ENCODE measurements around the gene MGAT3.

MGAT3 gene

DNA sequence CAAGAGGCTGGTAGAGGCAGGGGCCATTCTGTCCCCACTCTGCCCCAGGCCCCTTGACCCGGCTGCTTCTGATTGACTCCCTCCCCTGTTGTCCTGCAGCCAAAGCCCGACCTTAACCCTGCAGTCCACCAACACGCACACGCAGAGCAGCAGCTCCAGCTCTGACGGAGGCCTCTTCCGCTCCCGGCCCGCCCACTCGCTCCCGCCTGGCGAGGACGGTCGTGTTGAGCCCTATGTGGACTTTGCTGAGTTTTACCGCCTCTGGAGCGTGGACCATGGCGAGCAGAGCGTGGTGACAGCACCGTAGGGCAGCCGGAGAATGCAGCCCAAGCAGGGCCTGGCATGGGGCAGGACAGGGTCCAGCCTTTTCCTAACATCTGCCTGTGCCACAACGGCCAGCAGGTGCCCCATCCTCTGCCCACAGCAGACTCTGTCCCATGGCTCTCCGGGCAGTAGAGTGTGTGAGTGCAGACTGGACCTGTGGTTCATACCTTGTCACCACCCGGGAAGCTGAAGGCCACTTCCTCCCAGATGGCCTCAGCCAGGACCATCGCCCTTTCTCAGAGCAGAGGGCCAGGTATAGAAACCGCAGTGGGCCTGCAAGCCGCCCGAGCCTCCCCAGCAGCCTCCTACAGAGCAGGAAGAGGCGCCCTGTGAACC, 26.8 kb upstream of the MGAT3 start:
- DNase-seq: no peak

DNA sequence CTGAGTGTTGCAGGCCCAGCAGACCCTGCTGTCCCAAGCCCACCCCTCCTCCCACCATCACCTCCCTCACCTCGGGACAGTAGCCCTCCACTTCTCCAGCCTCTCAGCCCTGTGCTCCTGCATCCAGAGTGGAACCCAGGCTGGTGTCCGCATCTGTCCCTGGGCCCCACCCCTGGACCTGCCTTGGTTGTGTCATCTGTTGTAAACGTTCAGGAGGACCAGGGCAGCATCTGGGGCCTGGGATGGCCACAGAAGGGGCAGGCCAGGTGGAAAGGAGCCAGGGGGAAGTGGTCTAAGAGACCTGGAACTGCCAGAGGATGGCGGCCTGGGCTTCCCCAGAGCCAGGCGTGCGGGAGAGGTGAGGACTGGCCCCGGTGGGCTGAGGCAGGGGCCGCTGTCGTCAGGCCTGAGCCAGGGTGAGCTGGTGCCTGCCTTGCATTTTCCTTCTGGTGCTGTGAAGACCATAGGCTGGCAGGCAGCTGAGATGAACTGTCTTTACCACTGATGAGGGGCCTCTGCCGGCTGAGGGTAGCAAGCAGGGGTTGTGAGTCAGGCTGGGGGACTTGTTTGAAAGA, 26.1 kb upstream of the MGAT3 start:
- DNase-seq: no peak

DNA sequence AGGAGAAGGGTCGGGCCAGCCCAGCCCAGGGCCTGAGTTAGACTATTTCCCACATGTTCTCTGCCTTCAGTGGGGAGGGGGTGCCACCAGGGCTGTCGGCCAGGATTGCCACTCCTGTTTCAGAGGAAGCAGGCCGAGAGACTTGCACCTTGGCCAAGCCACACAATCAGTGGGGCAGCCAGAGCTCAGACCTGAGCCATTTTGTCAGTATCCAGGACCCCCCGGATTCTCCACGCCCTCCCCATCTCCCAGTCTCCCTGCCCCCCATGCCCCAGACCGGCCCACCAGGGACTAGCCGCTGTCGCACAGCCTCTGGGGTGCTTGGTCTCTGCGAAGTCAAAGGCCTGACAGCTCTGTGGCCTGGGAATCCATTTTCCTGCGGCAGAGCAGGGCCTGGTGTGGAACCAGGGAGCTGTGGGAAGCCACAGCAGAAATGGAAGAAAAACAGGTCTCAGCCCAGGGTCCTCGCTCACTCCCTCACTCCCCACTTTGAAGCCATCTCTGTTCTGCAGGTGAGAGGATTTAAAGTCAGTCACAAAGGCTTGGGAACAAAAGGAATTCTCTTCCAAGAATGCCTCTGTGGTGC, 25.5 kb upstream of the MGAT3 start:
- no peak for DNase-seq

DNA sequence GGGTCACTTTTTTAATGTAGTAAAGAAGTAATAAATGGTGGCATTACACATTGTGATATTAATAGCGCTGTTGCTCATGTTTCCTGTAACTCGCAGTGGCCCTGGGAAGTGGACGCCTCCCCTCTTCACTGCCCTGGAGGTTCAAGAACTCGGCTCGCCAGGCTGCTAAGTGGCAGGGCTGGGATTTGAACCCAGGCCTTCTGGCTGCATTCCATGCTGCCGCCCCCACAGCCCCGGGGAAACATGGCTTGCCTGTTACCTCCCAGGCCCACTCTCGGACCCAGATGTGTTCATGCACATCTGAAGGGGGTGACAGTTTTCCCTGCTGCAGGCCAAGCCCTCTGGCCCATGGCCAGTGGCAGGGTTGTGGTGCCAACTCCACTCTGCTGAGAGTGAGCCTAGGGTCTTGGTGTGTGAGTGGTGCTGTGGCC, 25.0 kb upstream of the MGAT3 start:
- no peak for DNase-seq

DNA sequence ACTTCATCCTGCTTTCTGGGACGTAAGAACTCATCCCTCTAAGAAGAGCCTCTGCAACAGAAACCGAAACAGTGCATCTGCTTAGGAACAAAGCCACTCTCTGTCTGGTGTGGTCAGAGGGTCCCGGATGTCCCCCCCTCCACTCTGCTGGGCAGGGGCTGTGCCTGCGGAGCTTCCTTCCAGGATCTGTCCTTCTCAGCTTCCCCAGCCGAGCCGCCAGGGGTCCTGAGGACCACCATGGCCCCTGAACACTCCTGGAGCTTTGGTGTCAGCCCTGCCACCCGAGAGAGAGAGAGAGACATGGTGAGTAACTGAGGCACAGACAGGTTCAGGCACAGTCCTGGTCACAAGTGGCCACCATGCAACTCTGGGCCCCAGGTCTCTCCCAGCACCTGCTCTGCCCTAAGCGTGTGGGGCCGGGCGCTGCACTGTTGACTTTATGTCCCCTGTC, 24.4 kb upstream of the MGAT3 start:
- DNase-seq: no peak

DNA sequence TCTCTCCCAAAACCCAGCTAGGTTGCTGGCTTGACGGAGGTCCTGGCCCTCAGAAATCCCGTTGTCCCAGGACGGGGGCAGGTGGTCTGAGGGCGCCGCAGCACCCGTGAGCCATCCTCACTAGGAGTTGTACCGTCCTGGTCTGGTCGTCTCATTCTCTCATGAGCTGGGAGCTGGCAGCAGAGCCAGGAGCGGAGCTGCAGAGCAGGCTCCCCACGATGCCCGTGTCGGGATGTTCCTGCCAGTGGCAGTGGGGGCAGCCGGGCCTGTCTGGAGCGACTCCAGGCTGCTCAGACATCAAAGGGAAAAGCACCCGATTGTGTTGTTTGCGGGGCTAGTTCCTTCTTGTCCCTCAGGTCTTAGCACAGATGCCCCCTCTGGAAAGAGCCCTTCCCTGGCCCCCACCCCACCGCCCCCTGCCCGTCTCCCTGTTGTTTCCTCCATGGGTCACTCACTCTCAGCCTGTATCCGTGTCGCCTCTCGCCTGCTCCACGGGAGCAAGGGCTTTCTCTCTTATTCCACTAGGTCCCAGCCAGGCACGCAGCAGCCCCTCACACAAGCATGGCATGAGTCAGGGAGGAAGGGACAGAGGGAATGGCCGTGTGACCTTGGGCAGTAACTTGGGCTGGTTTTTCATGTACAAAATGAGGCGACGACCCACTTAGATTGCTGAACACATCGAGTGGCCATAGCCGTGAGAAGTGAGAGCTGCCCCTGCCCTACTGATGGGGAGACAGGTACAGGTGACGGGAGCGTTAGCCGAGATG, 23.2 kb upstream of the MGAT3 start:
- no peak for DNase-seq

DNA sequence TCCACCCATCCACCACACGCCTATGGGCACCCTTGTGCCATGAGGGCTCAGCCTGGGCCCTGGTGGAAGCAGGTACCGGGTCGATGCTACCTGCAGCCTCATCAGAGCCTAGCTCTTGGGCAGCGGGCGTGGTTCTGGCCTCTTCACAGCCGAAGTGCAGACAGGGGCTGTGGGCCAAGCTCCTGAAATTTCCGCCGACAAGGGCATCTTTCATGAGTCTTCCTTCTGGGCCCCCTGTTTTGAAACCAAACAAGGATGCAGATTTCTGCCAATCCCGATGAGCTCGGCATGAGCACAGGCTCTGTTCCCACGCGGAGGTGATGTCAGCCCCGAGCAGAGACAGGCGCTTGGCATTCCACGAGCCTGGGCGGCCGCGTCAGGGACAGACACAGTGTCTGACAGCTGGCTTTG, 22.6 kb upstream of the MGAT3 start:
- no peak for DNase-seq

DNA sequence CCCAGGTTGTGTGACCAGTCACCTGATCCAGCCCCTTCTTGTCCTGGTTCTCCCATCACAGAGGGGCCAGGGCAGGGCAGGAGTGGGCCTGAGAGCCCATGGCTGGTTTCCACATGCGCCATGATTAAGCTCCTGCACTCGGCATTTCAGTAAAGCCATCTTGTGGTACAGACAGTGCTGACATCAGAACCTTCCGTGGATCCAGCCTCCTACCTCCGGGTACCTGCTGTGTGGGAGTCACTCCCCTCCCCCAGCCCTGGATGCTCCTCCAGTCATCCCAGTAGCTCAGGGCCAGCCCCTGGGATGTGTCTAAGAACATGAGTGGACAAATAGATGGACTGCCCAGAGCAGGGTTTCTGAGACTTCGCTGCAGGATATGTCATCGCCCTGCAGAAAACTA, 22.1 kb upstream of the MGAT3 start:
- DNase-seq: no peak

DNA sequence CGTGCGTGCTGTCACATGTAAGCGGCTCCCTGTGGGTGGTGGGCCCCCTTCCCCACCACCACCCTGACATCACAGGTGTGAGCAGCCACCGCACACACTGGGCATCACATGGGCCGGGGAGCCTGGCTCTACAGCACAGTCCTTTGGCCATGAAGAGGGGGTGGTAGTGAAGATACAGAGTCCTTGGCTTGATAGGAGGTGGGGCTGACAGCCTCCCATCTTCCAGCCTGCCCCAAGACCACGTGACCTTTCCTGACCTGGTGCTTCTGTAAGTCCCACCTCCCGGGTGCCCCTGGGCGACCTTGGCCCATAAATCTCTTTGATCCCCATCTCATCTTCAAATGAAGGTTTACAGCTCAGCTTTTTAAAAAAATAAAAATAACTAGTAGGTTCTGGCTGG, 21.2 kb upstream of the MGAT3 start:
- DNase-seq: no peak

DNA sequence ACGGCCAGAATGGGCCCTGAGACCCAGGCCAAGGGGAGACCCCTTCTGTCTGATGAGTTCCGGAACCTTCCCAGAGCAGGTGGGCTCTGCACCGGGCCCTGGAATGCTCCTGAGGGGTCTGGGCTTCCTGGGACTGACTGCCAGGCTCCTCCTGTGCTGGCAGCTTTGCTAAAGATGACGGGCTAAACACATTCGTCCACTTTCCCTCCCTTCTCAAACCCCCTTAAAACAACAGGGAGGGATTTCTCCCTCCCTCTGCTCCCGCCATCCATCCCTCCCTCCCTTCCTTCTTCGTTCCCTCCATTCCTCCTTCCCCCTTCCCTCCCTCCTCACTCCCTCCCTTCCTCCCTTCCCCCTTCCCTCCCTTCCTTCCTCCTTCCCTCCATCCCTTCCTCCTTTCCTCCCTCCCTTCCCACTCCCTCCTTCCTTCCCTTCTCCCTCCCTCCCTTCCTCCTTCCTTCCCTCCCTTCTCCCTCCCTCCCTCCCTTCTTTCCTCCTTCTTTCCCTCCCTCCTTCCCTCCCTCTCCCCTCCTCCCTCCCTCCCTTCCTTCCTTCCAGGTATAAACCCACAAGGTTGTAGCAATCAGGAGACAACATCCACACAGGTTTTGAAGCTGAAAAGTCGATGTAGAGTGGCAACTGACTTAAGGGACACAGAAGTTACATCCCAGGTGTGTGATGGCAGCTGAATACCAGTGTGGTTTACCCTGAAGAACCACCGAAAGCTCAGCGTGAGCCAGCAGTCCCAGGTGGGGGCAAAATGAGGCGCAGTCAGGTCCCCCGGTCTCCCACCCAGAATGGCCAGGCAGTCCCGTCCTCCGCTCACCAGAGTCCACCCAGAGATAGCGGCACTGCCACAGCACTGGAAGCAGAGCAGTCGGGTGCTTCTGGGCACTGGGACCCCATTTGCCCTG, 18.8 kb upstream of the MGAT3 start:
- DNase-seq: no peak

DNA sequence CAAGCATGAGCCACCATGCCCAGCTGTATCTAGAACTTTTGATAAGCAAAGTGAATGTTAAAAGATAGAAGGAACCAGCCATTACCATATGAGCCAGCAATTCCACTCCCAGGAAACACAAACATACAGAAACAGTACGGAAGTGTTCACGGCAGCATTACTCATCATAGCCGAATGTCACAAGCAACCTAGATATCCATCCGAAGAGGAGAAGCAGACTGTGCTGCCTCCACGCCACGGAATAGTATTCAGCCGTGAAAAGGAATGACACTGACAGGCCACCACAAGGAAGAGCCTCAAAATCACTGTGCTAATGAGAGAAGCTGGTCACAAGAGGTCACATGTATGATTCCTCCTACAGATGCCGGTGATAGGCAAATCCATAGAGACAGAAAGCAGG, 17.6 kb upstream of the MGAT3 start:
- no peak for DNase-seq

DNA sequence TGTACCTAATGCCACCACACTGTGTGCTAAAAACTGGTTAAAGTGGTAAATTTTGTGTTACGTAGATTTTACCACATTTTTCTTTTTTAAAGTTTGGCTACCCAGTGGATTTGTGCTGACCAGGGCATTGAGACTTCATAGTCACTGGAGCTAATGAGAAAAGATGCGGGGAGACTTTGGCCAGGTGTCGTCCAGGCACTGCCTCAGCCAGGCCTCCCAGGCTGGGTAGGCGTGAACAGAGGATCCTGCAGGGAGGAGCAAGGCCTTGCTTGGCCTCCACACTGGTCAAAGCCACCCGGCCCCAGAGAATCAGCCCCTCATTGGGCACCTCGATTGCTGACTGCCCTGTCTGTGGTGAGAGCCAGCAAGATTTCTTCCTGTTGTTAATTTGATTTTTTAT, 13.4 kb upstream of the MGAT3 start:
- DNase-seq: no peak

DNA sequence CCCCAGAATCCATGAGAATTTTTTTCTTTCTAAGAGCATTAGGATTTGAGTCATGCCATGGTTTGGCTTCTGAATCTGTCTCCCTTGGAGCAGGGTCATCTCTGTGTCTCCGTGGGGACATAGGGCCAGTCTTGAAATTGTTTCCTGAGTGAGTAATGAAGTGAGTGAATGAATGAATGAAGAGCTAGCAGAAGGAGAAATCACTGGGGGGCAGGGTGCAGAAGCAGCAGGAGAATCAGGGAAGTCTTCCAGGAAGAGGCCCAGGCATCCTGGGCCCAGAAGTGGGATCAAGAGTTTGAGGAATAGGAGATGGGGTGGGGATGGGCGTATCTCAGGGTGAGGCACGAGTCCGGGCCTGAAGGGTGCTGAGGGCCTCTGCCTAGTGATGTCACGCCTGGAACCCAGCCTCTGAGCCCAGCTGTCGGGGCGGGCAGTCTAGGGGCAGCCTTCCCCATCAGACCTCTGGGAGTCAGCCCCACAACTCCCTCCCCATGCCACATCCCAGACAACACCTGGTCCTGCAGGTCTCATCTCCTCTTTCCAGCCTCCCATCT, 12.5 kb upstream of the MGAT3 start:
- DNase-seq: no peak

DNA sequence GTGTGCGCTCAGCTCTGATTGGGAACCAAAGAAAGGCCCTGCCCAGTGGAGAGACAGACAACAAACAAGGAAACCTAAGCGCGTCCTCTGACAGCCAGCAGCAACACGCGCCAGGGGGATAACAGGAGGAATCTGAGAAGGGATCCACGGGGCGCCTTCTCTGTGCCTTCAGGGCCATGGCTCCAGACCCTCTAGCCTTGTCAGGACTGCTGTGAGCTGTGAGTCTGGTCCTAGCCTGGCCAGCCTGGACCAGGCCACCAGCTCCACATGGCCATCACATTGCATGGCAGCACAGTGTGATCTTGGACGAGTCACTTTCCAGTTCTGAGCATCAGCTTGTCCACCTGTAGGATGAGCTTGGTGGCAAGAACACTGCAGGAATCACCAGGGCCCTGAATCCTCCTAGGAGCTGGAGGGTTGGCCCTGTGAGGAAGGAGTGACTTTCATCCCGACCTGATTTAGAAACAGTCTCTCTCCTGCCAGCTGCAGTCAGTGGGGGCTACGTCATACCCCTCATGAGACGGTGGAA, 11.8 kb upstream of the MGAT3 start:
- DNase-seq: no peak

DNA sequence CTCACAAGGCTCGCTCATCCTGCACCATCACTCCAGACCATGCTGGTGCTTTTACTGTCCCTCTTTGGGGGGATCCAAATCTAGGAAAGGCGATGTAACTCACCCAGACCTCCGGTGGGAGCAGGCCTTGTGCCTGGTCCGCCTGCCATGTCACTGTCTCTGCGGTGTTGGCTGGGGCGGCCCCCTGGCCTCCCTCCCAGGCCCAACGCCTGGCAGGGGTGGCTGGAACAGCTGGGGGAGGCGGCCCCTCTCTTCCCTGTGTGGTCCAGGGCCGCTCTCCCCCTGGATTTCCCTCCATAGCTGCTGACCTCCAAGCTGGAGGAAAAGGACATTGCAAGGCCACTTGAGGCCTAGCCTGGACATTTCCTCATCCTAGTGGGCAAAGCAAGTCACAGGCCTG, 11.1 kb upstream of the MGAT3 start:
- no peak for DNase-seq

DNA sequence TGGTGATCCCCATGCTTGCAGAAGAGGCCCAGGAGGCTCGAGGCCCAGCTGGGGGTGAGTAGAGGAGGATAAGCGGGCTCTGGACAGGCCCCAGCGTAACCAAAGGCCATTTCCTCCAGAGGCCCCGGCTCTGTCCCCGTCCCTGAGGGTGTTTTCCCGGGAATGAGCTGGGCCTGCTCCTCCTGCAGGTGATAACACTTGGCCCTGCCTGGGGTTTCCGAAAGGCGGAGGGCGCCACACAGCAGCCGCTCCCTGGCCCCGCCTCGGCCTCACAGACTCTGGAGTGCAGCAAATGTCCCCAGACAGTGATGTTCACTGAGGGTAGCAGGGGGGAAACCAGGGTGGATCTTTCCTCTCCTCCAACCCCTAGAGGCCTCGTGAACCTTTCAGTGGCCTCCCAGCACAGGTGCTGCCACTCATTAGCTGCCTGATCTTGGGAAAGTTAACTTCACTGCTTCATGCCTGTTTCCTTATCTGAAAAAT, 10.5 kb upstream of the MGAT3 start:
- peak; percentile 32 to 60 for DNase-seq

DNA sequence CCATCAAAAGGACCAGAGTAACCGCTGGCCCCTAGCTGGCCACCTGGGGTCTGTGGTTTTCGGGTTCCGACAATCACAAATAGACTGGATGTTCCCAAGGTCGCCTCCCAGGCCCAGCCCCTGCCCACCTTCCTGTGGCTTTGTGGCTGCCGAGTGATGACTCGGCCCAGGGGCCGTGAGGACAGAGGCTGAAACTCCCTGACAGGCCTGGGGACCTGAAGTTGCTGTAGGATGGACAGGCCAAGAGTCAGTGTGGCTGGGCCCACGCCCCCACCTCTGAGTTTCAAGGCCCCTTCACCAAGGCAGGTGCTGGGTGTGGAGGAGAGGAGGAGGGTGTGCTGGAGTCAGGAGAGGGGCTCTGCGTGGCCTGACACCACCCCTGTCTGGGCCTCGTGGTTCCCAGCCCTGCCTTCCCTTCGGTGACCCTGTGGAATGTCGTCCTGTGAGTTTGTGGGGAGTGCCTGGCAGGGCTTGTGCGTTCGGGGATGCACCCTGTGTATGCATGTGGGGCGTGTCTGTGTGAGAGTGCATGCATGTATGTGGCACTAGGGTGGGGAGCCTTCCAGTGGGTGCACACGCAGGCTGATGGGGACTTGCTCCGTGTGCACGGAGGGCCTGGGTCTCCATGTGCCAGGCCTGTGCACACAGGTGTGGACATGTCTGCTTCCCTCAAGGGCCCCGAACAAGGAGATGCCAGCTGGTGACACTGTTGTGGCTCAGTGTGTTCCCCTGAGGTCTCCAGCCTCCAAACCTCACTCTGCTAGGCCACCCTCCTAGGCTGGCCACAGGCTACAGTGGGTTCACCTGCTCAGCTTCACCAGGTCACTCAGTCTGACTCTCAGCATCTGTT, 8.4 kb upstream of the MGAT3 start:
- no peak for DNase-seq

DNA sequence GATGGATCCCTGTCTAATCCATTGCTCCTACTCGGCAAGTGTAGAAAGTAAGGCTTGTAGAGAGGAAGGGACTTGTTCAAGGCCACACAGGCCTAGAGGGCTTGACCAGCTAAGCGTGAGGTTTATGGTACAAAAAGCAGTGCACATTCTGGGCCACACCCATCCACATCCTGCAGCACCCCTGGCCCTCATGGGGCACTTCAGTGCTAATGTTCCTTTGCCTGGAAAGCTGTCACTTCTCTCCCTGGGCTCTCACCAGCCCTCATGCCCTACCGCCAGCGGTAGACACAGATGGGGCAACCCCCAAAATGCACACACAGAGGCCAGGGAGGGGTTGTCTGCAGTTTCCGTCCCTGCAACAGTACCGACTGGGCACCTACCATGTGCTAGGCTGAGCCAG, 7.1 kb upstream of the MGAT3 start:
- DNase-seq: no peak

DNA sequence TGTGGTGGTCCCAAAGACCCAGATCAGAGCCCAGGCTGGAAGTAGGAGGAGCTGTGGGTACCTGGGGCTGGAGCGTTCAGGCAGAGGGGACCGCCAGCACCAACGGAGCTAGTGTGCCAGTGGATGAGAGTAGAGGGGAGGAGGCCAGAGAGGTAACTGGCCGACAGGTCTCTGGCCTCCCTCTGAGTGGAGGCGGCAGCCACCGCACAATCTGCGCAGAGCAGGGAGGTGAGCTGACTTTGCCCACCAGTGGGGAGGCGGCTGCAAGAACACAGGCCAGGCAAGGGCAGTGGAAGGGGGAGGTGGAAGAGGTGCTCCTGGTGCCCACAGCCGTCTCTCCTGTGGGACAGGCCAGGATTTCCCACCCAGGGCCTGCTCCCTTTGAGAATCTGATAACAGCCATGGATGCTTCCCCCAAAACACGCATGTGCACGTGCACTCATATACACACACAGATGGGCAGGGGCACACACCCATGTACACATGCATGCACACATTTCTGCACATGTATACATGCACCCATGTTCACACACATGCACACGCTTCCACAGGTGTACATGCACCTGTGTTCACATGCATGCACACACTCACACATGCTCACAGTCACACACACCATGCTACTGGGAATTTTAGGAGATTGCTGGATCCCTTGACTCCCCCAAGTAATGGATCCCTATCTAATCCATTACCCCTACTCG, 6.4 kb upstream of the MGAT3 start:
- DNase-seq: no peak

DNA sequence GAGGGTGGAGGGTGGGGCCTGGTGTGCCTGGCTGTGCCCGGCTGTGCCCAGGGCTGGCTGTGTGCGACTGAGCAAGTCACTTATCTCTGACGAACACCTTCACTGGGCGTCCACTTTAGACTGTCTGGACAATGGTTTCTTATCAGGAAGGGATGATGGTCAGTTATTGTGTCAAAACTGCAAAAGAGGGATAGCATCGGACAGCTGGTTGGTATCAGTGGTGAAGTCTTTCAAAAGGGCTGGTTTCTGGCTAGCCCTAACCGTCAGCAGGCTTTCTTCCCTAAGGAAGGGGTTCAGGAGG, 4.1 kb upstream of the MGAT3 start:
- no peak for DNase-seq

Data from SHP77 (cell line).